GM10847 (cell line): ENCODE results near the gene KIRREL3.

Experiments
- POLR2A ChIP-seq: IDR thresholded peaks from 2 replicates; pipeline ENCODE4 v1.6.1; 2011; ENCODE audit not compliant: insufficient read length; ENCODE audit errors: extremely low read depth

The KIRREL3 gene

GRCh38 chr11:126782810-126783209, 217.8 kb downstream of the KIRREL3 start:
- TF ChIP-seq POLR2A, result no peak

- TF ChIP-seq POLR2A, result no peak
Observed at GRCh38 chr11:126781942-126782341, 218.6 kb downstream of the KIRREL3 start.

DNA sequence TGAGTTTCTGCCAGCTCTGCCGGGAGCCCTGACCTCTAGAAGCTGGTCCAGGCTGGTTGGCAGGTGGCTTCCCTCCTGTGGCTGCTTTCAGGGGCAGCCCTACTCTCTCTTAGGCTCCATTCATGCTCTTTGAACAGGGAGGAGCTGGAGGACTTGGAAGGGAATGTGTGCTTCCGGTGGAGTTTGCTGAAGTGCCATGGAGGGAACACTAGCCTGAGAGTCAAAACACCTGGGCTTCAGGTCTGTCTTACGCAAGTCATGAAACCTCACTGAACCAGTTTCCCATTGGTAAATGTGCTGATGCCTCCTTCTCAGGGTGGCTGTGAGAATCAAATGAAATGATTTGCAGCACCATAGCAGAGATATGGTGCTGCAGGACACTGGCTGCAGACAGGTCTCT, 224.5 kb downstream of the KIRREL3 start:
- no peak for TF ChIP-seq POLR2A

GRCh38 chr11:126772267-126772666, 228.3 kb downstream of the KIRREL3 start:
- no peak for TF ChIP-seq POLR2A

DNA sequence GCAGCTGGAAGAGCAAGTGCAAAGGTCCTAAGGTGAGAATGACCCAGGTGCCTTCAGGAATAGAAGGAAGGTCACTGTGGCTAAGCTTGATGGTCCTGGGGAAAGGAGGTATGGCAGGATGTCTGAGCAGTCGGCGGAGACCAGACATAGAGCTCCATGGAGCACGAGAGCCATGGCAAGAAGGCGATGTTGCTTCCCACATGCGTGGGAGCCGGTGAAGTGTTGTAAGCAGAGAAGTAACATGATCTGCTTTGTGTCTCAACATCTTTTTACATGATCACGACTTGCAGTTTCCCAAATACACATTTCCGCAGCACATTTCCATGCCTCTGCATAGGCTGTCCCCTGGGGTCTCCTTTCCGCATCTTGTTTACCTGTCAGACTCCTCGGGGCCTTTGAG, 231.9 kb downstream of the KIRREL3 start:
- TF ChIP-seq POLR2A, result no peak

DNA sequence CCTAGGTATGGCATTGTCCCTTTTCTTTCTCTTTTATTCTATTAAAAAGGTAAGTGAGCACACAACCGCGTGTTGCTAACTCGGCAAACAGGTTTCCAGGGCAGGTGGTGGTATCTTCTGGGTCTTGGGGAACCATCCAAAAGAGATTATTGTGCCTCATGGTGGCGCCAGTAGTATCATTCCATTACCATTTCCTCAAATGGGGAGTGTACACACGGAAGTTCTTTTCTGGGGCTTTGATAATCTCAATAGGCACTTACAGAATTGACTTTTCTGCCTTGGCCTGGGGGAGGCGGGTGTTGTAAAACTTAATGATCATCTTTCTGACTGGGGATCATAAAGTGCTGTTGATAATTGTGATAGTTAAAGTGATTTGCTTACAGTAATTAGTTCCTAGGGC, 234.1 kb downstream of the KIRREL3 start:
- TF ChIP-seq POLR2A, result no peak

DNA sequence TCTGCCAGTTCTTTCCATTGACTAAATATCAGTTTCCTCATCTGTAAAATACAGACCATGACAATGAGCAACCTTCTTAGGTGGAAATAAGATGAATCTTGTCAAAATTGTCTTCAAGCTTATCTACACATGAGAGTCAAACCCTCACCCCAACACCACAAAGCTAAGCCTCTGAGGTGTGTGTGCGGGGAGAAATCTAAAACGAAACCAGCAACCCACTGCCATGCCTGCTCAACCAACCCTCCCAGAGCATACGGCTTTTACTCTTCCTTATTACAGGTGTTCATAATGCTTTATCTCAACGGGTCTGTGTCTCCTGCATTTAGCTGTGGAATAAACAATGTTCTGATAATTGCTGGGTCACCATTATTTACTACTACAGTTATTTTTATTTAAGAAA, 235.4 kb downstream of the KIRREL3 start:
- TF ChIP-seq POLR2A, result no peak

DNA sequence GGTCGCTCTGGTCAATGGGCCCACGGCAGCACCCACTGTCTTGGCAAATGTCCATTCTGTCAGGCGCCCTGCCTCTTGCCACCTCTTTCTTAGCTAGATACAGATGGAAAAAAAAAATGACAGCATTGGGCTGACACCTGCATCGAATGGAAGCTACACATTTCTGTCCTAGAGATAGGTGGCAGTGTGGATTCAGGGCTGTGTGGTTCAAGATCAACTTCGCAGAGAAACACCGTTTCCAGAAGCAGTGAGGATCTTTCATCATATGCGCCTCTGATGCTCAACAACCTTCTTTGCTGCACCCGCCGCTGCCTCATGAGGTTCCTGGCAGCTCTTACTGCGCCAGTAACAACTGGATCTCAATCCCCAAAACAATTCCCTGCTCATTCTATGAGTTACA, 236.3 kb downstream of the KIRREL3 start:
- no peak for TF ChIP-seq POLR2A

GRCh38 chr11:126756855-126757254, 243.7 kb downstream of the KIRREL3 start:
- no peak for TF ChIP-seq POLR2A

- TF ChIP-seq POLR2A, result no peak
Observed at GRCh38 chr11:126756421-126756820, 244.1 kb downstream of the KIRREL3 start.

DNA sequence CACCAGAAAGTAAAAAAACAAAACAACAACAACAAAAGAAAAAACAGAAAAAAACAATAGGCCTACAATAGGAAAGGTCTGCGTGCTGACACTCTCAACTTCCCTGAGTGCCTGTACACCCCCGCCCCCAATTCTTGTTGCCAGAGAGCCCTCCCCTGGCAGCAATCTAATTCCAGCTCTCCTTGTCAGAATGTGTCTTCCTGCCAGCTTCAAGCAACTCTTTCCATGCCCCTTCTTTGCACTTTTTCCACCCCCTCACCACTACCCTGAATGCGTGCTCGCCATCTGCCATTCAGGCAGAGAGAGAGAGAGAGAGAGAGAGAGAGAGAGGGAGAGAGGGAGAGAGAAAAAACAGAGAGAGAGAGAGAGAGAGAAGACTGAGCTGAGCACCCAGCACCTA, 245.0 kb downstream of the KIRREL3 start:
- TF ChIP-seq POLR2A, result no peak

- no peak for TF ChIP-seq POLR2A
Observed at GRCh38 chr11:126754591-126755426, 245.8 kb downstream of the KIRREL3 start.

- TF ChIP-seq POLR2A, result no peak
Observed at GRCh38 chr11:126753990-126754389, 246.6 kb downstream of the KIRREL3 start.

- no peak for TF ChIP-seq POLR2A
Observed at GRCh38 chr11:126751242-126751641, 249.3 kb downstream of the KIRREL3 start.

- no peak for TF ChIP-seq POLR2A
Observed at GRCh38 chr11:126748793-126749192, 251.8 kb downstream of the KIRREL3 start.

DNA sequence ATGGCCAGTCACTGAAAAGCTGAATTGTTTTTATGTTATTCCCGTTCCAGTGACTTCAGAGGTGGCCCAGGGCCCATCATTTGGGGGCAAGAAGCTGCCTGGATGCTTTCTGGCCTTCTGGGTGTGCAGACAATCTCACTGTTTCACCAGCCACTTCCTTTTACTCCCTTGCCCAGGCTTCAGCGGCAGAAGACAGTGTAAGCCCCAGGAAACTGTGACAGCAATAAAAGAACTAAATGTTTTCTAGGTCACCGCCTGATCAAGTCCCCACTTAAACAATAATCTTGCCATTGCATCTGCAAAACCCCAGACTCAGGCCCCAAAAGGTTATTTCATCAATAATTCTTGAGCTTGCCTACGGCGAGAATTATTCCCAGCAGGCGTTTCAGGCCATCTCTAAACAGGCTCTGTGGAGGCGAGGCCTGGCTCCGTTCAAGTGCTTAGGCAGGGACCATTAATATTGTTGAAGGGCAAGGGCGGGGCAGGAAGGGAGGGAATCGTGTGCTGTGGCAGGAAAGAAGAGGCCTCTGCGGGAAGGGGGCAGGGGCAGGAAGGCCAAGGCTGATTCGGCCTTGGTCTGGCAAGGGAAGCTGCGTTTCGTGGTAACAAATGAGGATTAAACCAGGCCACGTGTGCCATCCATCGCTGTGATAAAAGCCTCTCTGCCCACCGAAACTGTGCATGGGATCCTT, 252.3 kb downstream of the KIRREL3 start:
- no peak for TF ChIP-seq POLR2A
